OCI-LY3 (cell line): Measurements from ENCODE around the gene CABP1.

Experiments used
- EZH2phosphoT487 ChIP-seq: fragments of 200-600 bp; shearing (Covaris generic); IDR thresholded peaks from 2 replicates; pipeline ENCODE4 v1.6.1; 2018; ENCODE audit warnings: antibody characterized with exemption, mixed run types, low read depth
- TF ChIP-seq, protein P1 (sequence below): fragments of 200-600, 300-600 bp; sonication (generic); IDR thresholded peaks from 2 replicates; pipeline ENCODE4 v1.5.1; 2014; ENCODE audit warnings: antibody characterized with exemption, low read length, low read depth

DNA sequence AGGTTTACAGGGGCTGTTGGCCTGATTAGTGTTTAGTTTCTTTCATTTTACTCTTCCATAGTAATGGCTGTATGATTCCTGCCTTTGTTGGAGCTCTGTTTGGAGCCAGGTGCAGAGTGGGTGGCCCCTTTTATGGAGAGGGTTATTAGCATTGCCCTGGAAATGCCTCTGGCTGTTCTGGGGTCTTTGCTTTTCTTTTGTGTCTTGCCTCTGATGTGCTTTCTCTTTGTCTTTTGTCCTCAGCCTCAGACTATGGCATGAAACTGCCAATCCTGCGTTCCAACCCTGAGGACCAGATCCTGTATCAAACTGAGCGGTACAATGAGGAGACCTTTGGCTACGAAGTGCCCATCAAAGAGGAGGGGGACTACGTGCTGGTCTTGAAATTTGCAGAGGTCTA, 53.4 kb downstream of the CABP1 start:
- TF ChIP-seq, protein P1, sequence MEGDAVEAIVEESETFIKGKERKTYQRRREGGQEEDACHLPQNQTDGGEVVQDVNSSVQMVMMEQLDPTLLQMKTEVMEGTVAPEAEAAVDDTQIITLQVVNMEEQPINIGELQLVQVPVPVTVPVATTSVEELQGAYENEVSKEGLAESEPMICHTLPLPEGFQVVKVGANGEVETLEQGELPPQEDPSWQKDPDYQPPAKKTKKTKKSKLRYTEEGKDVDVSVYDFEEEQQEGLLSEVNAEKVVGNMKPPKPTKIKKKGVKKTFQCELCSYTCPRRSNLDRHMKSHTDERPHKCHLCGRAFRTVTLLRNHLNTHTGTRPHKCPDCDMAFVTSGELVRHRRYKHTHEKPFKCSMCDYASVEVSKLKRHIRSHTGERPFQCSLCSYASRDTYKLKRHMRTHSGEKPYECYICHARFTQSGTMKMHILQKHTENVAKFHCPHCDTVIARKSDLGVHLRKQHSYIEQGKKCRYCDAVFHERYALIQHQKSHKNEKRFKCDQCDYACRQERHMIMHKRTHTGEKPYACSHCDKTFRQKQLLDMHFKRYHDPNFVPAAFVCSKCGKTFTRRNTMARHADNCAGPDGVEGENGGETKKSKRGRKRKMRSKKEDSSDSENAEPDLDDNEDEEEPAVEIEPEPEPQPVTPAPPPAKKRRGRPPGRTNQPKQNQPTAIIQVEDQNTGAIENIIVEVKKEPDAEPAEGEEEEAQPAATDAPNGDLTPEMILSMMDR, result no peak
- TF ChIP-seq EZH2phosphoT487, result no peak
